Motor neuron (in vitro differentiated cells): ENCODE measurements around the gene KIFAP3. TPM values are rescaled to one million over a fixed set of nuclear protein-coding genes. Genes with fewer than 3 reads are reported as not detected.
"Not testable (repeated sequence)": the region's sequence is repeated elsewhere in the genome, so short reads cannot be mapped to it uniquely, and the experiment has no call there.

Experiments
- ATAC-seq, 8 experiments: fragments of 200-7000 bp; cut with Tn5 transposase; replicated peaks in 6 of 8; 2 replicates each; pipeline ENCODE4 v1.8.0; 2021; ENCODE audit warnings: mild to moderate bottlenecking in 8 of 8, moderate library complexity in 8 of 8
- H3K27ac ChIP-seq, 2 donors: fragments of 250-450 bp; sonication (Bioruptor Pico); 2 replicates each; pipeline ENCODE4 v1.9.0; 2021; ENCODE audit warnings: antibody characterized with exemption in 2 of 2, mild to moderate bottlenecking in 2 of 2, moderate library complexity in 1 of 2
- H3K4me1 ChIP-seq, 2 donors: fragments of 250-450 bp; sonication (Bioruptor Pico); replicated peaks in 1 of 2; 2 replicates each; pipeline ENCODE4 v1.6.1; 2021; ENCODE audit warnings: antibody characterized with exemption in 2 of 2, mild to moderate bottlenecking in 2 of 2, moderate library complexity in 1 of 2
- H3K4me3 ChIP-seq, 5 donors: fragments of 250-450 bp; sonication (Bioruptor Pico); 2 replicates each; pipeline ENCODE4 v1.9.0; 2021; ENCODE audit warnings: antibody characterized with exemption in 5 of 5, mild to moderate bottlenecking in 5 of 5, moderate library complexity in 4 of 5
- WGBS, 10 experiments: fragments of 450-650 bp; shearing (Covaris generic); methylation state at CpG; one replicate each; pipeline ENCODE4 v1.0.0; 2022; 5-methylcytosine and 5-hydroxymethylcytosine counted together
- in situ Hi-C, 9 experiments: fragments of 400-800 bp; cut with MboI; loops; one replicate each; pipeline ENCODE4 v1.15.0; 2021; ENCODE audit warnings: low sequenced_read_pairs in 9 of 9, low pct_unique_long_range_greater_than_20kb in 2 of 9; ENCODE audit not compliant: unreplicated experiment in 9 of 9
- total RNA-seq, 8 experiments: library from RNA; unstranded; fragments of 300-600 nt; gene quantifications; 2 replicates each; pipeline versions ENCODE4 v1.2.3 to v1.2.4, GENCODE V29; 2022

The KIFAP3 gene
- total RNA-seq, 8 experiments from 2014 or later, result 17.1 to 141 (median 88.8) TPM

- ATAC-seq, result no peak
- in situ Hi-C loops, result no loop called here
- Histone ChIP-seq H3K27ac (no peak overlapping the region), H3K4me1 (peaks cover 6 to 8% of the 10 kb centered on the region in 2 donors), H3K4me3 (no peak overlapping the region)
- 0 to 100% (median 83%) methylated on average over 1 of the region's 1 CpG for WGBS, 10 experiments
Observed at GRCh38 chr1:170077926-170078325, 3.4 kb upstream of the KIFAP3 start.

- in situ Hi-C loops, H3K27ac ChIP-seq, ATAC-seq, H3K4me3 ChIP-seq: not testable (repeated sequence)
- H3K4me1 ChIP-seq, result peaks cover 12 to 15% of the 10 kb centered on the region in 2 donors
- 42 to 86% (median 67%) methylated on average over 2 to 5 of the region's 5 CpGs; no CpG with 5 or more reads in 2 of the 10 experiments for WGBS, 10 experiments
Observed at GRCh38 chr1:170076952-170077351, 2.5 kb upstream of the KIFAP3 start.

- no peak overlapping the region for H3K27ac ChIP-seq
- no peak overlapping the region for H3K4me3 ChIP-seq
- peaks cover 12 to 17% of the 10 kb centered on the region in 2 donors for H3K4me1 ChIP-seq
- ATAC-seq, result no peak
- in situ Hi-C loops, result no loop called here
Observed at GRCh38 chr1:170076199-170076598, 1.7 kb upstream of the KIFAP3 start.

- H3K4me3 ChIP-seq, result peak overlapping the region in 3 of 5 donors; percentile 65 to 69 (median 68)
- in situ Hi-C loops, result no loop called here
- no peak for ATAC-seq
- peaks cover 12 to 17% of the 10 kb centered on the region in 2 donors for H3K4me1 ChIP-seq
- no peak overlapping the region for H3K27ac ChIP-seq
- 58 to 100% (median 86%) methylated on average over 1 to 3 of the region's 3 CpGs for WGBS, 10 experiments
Observed at GRCh38 chr1:170075186-170075585, 691 bp upstream of the KIFAP3 start.

GRCh38 chr1:170073893-170074249, 624 bp downstream of the KIFAP3 start:
- Histone ChIP-seq H3K4me3 (peak overlapping the region; percentile 50 to 69 (median 65)), H3K4me1 (peaks cover 12 to 17% of the 10 kb centered on the region in 2 donors), H3K27ac (peak overlapping the region; percentile 62 to 74)
- in situ Hi-C loops, result no loop called here
- WGBS, 10 experiments, result 1 to 50% (median 16%) methylated on average over 1 to 8 of the region's 8 CpGs
- no peak for ATAC-seq

- peaks cover 12 to 17% of the 10 kb centered on the region in 2 donors for H3K4me1 ChIP-seq
- WGBS, 10 experiments, result 71 to 100% (median 100%) methylated on average over 1 of the region's 1 CpG; no CpG with 5 or more reads in 3 of the 10 experiments
- in situ Hi-C loops, result no loop called here
- H3K27ac ChIP-seq, result no peak overlapping the region
- no peak for ATAC-seq
- H3K4me3 ChIP-seq, result no peak overlapping the region
Observed at GRCh38 chr1:170071378-170071777, 3.1 kb downstream of the KIFAP3 start.

- H3K27ac ChIP-seq, result no peak overlapping the region
- H3K4me3 ChIP-seq, result no peak overlapping the region
- in situ Hi-C loops, result no loop called here
- no peak for ATAC-seq
- H3K4me1 ChIP-seq, result peaks cover 6 to 17% of the 10 kb centered on the region in 2 donors
Observed at GRCh38 chr1:170068923-170069322, 5.6 kb downstream of the KIFAP3 start.

GRCh38 chr1:170067253-170067819, 7.2 kb downstream of the KIFAP3 start:
- ATAC-seq, result no peak
- Histone ChIP-seq H3K4me3 (no peak overlapping the region), H3K4me1 (peaks cover 3 to 5% of the 10 kb centered on the region in 2 donors), H3K27ac (no peak overlapping the region)
- 60 to 100% (median 76%) methylated on average over 1 to 3 of the region's 3 CpGs; no CpG with 5 or more reads in 2 of the 10 experiments for WGBS, 10 experiments
- in situ Hi-C loops, result no loop called here

GRCh38 chr1:170064821-170065220, 9.7 kb downstream of the KIFAP3 start:
- ATAC-seq, result peak in 3 of 8 experiments; percentile 30 to 64 (median 38)
- WGBS, 10 experiments, result 0 to 100% (median 62%) methylated on average over 1 of the region's 1 CpG; no CpG with 5 or more reads in 2 of the 10 experiments
- in situ Hi-C loops, result no loop called here

GRCh38 chr1:170063109-170063826, 11.2 kb downstream of the KIFAP3 start:
- in situ Hi-C loops, result no loop called here
- no peak overlapping the region for H3K4me3 ChIP-seq
- H3K4me1 ChIP-seq, result no peaks in the 10 kb centered on the region
- peak in 2 of 8 experiments; percentile 63 to 96 for ATAC-seq
- WGBS, 10 experiments, result 44 to 93% (median 81%) methylated on average over 3 to 5 of the region's 5 CpGs
- H3K27ac ChIP-seq, result no peak overlapping the region

More at GRCh38 chr1:170064821-170065220, 9.7 kb downstream of the KIFAP3 start:
- Histone ChIP-seq H3K27ac (no peak overlapping the region), H3K4me3 (no peak overlapping the region), H3K4me1 (no peaks in the 10 kb centered on the region)

- H3K4me1 ChIP-seq, ATAC-seq, in situ Hi-C loops, H3K4me3 ChIP-seq, H3K27ac ChIP-seq: not testable (repeated sequence)
- 56 to 100% (median 81%) methylated on average over 1 to 2 of the region's 4 CpGs; no CpG with 5 or more reads in 6 of the 10 experiments for WGBS, 10 experiments
Observed at GRCh38 chr1:170061676-170062075, 12.8 kb downstream of the KIFAP3 start.

- H3K27ac ChIP-seq, in situ Hi-C loops, H3K4me1 ChIP-seq, ATAC-seq, H3K4me3 ChIP-seq: not testable (repeated sequence)
- 85 to 100% (median 100%) methylated on average over 1 to 2 of the region's 3 CpGs; no CpG with 5 or more reads in 4 of the 10 experiments for WGBS, 10 experiments
Observed at GRCh38 chr1:170060015-170060520, 14.4 kb downstream of the KIFAP3 start.

- Histone ChIP-seq H3K27ac (no peak overlapping the region), H3K4me1 (no peaks in the 10 kb centered on the region), H3K4me3 (no peak overlapping the region)
- WGBS, 10 experiments, result 83 to 100% (median 100%) methylated on average over 1 to 3 of the region's 3 CpGs; no CpG with 5 or more reads in 2 of the 10 experiments
- in situ Hi-C loops, result no loop called here
- ATAC-seq, result no peak
Observed at GRCh38 chr1:170049176-170049800, 25.2 kb downstream of the KIFAP3 start.
